HG02798 (cell line): ENCODE results near the gene TRAK1.

Source experiments
- ATAC-seq: cut with Tn5 transposase; IDR thresholded peaks from one replicate; pipeline ENCODE4 v1.9.1; 2021; ENCODE audit warnings: mild to moderate bottlenecking; ENCODE audit not compliant: unreplicated experiment, poor library complexity

Gene TRAK1

GRCh38 chr3:42225486-42226363, 134.6 kb downstream of the TRAK1 start:
- no peak for ATAC-seq

DNA sequence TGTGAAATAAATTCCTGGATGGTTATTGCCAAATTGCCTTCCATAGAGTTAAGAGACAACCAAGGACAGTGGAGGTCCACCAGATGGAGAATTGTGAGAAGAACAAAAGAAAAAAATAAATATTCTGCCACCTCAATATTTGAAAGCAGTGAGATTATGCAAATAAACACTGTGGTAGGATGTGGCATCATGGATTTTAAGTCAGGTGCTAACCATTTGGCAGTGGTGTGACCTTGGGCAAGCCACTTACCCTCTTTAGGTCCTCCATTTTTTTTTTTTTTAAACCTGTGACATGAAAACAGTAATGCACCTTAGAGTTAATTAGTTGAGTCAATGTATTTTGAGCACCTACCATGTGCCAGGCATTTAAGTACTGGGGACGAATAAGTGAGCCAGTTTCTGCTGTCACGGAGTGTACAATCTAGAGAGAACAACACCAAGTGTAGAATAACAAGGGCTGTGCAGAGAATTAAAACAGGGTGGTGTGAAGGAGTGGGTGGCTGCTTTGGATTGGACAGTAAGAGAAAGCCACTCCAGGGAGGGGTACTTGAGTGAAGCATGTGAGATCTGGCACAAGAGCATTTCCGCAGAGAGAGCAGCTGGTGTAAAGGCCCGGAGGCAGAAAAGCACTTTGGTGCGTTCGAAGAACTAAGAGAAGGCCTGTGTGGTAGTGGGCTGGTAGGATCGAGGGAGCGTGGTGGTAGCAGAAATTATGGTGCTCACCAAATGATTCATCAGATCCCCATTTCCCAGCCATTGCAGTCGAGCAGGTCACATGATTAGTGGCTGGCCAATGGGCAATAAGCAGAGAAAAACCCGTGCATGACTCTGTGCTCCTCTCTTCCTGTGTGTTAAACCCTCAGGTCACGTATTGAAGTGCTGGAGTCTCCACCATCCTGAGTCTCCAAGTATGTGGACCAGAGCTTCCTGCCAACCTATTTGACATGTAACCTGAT, 135.6 kb downstream of the TRAK1 start:
- no peak for ATAC-seq

DNA sequence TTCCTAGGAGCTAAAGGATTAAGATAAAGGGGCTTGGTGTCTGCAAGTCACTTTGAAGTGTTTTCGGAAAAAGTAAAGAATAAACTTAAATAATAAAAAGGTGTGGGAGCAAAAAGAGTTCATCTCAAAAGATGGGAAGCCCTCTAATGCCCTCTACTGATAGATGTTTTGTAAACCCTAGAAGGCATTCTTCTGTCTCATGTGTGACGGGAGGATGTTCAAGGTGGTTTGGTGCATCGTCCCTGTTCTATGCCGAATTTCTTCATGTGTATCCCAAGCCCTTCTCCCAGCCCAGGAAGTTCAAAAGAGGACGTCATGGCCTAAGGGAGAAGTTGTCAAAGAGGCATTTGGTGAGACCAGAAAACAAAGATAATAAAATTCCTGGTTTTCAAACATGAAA, 137.6 kb downstream of the TRAK1 start:
- ATAC-seq, result no peak

DNA sequence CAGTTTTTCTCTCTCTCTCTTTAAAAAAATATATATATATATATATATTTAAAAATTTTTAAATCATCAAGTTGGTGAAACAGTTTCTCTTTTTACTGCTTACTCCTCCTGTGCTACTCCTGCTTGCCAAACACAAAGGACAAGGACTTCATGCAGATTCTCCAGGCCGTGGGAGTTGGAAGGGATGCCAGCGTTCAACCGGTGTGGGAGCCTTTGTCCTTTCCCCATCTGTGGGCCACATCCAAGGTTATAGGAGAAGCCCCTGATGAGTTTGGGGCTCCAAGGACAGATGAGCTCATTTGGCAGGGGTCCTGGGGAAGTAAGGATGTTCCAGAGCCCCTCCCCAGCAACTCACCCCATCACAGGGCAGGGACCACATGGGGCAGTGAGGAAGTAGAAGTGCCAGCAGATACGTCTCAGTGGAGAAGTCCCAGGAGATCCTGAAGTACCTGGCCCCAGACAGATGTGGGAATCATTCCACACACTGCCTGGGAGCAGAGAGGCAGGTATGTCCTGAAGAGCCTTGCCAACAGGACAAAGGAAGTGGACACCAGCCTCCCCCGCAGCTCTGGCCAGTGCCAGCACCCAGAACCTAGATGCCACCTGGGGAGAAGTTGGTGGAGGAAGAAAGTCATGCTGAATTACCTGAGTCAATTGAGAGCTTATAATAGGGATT, 138.2 kb downstream of the TRAK1 start:
- no peak for ATAC-seq

DNA sequence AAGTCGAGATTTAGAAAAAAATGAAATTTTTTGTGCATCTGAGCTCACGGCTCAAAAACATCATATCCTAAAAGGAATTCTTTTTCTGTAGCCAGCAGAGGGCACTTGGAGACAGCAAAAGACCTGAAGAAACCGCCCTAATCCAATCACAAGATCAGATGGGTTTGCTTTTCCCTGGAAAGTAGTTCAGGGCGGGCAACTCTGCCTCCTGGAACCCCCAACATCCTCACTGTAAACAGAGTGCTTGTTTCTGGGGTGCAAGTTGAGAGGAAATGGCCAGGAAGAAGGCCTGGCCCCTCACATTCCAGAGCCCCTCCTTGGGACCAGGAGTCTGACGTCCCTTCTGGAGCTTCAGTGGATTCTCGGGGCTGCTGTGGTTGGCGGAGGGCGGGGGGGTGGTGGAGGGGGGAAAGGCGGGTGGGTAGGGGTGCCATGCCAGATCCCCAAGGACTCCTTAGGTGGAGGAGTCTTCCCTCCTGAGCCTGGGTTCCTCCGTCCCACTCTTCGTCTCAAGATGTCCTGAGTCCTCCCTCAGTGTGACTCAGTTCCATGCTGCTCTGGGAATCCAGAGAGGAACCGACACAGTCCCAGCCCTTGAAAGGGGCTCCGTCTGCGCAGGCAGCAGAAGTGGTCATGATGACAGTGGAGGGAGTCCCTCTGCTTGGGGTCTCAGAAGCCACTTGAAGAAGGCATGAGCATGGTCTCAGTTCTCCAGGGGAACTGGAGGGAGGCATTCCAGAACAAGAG, 139.0 kb downstream of the TRAK1 start:
- ATAC-seq, result no peak

- no peak for ATAC-seq
Observed at GRCh38 chr3:42230860-42231259, 139.7 kb downstream of the TRAK1 start.

- ATAC-seq, result no peak
Observed at GRCh38 chr3:42235532-42235931, 144.4 kb downstream of the TRAK1 start.

- no peak for ATAC-seq
Observed at GRCh38 chr3:42236611-42237010, 145.5 kb downstream of the TRAK1 start.

DNA sequence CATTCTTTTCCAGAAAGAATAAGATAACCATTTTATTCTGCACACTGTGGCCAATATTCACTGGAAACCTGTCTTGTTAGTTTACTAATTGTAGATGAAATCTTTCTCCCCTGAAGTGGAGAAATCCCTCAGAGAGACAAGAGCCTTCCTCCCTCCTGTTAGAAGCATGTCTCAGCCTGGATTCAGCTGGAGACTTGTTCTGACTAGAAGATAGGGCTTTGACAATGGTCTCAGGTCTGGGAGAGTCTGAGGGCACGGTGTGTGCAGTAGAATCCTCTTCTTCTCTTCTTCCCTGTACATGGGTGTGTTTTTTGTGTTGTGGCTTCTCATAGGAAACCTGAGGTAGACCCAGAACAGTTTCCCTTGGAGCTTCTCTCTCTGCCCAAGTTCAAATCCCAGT, 154.9 kb downstream of the TRAK1 start:
- ATAC-seq, result no peak

DNA sequence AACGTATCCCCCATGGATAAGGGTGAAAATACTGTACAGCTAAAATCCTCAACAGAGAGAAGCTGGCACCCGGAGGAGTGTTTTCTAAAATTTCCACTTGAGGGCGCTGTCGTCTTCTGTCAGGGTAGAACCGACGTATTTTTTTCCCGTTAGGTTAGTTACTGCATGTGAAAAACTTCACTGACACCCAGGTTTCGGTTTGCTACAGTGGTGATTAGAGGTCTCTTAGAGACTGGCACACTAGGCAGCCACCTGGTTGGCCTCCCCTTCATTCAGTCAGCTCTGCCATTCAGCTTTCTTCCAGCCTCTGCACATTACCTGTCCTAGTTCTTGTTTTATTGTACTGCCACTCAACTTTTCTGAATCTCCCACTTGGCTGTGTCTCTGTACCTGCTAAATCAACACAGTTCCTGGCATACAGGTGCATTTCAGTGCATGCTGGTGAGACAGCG, 156.4 kb downstream of the TRAK1 start:
- ATAC-seq, result peak; percentile 86

DNA sequence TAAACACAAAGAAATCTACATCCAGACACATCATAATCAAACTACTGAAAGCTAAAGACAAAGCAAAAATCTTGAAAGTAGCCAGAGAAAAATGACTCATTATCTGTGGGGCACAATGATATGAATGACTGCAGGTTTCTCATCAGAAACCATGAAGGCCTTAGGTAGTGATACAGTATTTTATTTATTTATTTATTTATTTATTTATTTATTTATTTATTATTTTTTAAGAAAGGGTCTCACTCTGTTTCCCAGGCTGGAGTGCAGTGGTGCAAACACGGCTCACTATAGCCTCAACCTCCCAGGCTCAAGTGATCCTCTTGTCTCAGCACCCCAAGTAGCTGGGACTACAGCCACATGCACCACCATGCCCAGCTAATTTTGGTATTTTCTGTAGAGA, 159.6 kb downstream of the TRAK1 start:
- ATAC-seq, result no peak

DNA sequence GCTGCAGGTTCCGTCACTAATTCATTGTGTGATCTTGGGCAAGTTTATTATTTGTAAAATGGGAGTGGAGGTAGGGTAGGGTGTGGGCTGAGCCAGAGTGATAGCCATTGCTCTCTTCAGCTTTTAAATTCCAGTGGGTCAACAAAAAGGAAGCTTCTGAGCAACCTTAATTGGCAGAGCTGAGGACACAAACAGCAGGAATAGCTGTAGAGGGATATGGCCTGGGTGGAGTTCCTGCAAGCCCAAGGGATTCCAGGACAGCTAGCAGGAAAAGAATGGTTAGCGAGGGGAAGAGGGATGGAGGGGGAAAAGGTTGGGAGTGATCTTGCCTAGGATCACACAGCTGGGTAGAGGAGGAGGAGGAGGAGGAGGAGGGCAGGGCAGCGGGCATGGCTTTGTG, 163.4 kb downstream of the TRAK1 start:
- ATAC-seq, result no peak

DNA sequence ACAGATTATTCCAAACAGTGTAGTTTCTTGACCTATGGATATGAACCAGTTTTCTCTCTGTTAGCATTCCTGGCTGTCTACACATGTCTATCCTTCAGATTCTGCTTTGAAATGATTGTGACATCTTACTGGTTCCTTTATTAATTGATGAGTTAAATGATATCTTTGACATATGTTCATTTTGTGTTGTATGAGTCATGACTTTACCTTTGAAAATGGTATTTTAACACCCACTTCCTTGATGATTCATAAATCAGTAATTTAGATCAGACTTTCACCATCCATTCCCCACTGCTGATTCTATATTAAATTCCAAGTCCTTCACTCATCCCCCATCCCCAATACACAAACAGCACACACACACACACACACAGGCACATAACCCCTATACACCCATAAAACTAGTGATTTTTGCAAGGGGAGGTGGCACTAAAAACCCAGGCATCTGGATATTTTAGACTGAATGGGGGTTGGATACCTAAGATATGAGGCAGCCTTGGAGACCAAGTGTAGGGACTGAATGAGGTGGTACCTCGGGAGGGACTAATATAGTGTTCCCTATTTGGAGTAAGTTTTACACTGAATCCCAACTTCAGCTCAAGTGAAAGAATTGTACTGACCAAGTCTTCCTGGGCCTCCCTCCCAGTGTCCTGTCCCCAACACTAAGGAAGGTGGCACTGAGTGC, 165.1 kb downstream of the TRAK1 start:
- ATAC-seq, result no peak

DNA sequence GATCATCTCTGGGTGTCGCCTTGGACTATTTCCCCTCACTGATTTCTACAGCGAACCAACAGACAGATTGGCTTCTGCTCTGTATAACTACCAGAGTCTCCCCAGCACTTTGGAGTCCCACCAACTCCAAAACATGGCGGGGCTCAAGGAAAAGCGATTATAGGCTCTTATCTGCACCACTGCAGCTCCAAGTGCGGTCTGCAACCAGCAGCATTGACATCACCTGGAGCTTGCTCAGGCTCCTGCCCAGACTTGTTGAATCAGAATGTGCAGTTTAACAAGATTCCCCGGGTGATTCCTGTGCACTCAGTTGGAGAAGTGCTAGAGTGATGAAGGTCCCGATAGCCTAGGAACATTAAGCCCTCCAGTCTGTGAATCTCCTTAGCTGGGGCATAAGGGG, 165.8 kb downstream of the TRAK1 start:
- no peak for ATAC-seq

- ATAC-seq, result no peak
Observed at GRCh38 chr3:42262525-42262924, 171.4 kb downstream of the TRAK1 start.

DNA sequence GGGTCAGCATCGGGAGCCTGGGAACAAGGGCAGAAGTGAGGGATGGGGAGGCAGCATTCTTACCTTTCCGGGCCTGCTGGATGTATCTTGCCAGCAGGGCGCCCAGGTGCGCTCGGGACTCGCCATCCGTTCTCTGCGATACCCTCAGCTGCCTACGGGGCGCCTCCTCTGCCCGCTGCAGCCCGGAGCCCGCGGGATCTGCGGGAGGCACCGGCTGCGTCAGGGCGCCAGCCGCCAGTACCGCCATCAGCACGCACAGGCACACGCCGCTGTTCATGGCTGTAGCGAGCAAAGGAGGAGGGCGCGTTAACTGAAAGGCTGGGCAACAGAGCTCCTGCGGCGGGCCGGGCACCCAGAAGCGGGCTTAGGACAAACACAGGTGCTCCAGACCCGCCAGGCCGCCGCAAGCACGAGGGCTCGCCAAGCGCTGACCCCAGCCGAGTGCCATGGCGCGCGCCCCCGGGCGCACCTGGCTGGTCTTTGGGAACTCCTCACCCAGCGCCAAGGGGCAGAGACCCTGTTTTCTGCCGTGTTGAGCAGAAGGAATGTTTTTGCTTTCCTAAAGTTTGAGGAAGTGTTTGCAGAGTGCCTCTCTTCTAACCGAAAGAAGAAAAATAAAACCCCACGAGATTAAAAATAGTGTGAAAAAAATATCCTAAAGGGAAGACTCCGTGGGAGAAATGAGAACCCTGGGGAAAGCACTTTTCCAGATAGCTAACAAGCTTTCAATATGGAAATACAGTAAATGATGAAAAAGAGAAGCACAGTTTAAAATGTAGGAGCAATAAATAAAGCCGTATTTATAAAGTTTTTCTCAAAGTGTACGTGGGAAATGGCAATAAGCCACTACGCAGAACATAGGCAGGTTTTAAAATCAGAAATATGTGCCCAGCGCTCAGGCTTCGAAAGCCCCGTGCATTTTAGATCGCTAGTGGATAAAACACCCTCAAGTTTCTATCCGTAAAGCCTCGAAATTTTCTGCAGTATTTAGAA, 172.5 kb downstream of the TRAK1 start:
- no peak for ATAC-seq

DNA sequence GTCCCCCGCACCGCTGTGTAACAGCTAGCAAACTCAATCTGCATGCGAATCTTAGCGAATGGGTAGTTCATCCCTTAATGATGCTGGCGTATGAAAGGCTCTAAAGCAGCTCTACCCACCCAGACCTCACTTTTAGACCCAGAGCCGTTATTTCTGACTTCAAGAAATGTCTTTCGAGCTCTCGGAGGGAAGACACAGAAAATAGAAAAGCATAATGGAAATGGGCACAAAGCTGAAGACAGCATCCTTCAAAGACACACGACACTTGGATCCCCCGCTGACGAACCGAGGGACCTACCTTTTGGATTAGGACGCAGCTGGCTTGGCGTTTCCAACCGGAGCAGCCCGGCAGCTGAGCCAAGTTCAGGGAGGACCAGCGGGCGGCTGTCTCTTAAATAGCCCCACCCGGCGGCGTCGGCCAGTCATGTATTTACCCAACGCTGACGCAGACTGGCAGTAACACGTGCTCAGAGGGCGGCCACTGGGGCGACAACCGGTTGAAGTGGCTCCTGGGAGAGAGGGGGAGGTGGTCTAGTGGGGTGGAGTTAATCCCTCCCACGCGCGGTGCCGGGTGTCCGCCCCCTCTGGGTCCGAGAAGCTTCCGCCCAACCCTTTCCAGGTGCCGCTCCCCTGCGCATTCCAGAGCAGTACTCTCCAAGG, 173.4 kb downstream of the TRAK1 start:
- ATAC-seq, result no peak
